GM12878 (cell line): ENCODE measurements around the gene PHLPP1. TPM values are rescaled to one million over a fixed set of nuclear protein-coding genes. Genes with fewer than 3 reads are reported as not detected.

Experiments used
- ATAC-seq: fragments of 200-7000 bp; cut with Tn5 transposase; 3 replicates; pipeline ENCODE4 v1.9.1; 2020; ENCODE audit warnings: mild to moderate bottlenecking, moderate library complexity
- BruUV-seq: library from RNA; stranded (reverse); fragments of 400-500 nt; replicated peaks from 2 replicates; lab custom pipeline; 2021; lab: Mats Ljungman, UMichigan
- CTCF ChIA-PET: fragments of 300-600 bp; sonication (Branson Sonifier 250); formaldehyde crosslinking; extraction: SDS; loops from one replicate; lab custom pipeline; 2021; ENCODE audit warnings: inconsistent platforms; lab: Yijun Ruan, JAX
- POLR2A ChIA-PET: fragments of 350-600 bp; formaldehyde crosslinking; extraction: SDS; loops from one replicate; lab custom pipeline; 2021; ENCODE audit warnings: inconsistent platforms; lab: Charles Lee
- RAD21 ChIA-PET: fragments of 300-600 bp; sonication (Branson Sonifier 250); formaldehyde crosslinking; loops from one replicate; lab custom pipeline; 2023; ENCODE audit warnings: antibody characterized with exemption; ENCODE audit not compliant: unreplicated experiment; lab: Charles Lee
- SMC1A ChIA-PET: fragments of 300-600 bp; sonication (Branson Sonifier 250); formaldehyde crosslinking; loops from one replicate; lab custom pipeline; 2023; ENCODE audit not compliant: unreplicated experiment, uncharacterized antibody; lab: Charles Lee
- DNase-seq: peaks from one replicate; pipeline ENCODE4 v3.0.0-alpha.2; 2011; ENCODE audit warnings: low read depth, low spot score
- FAIRE-seq: peaks from 3 replicates; lab custom pipeline; 2011; peaks lifted over from hg19 to GRCh38; lab: Jason Lieb, UNC
- H2AFZ ChIP-seq: 2 replicates; pipeline ENCODE4 v1.6.0; 2011; ENCODE audit warnings: low read depth, low read length, control low read depth; ENCODE audit not compliant: control insufficient read depth
- H3K27ac ChIP-seq: 2 replicates; pipeline ENCODE4 v1.5.1; 2011; ENCODE audit warnings: control low read depth; ENCODE audit not compliant: control insufficient read depth, insufficient read depth
- H3K27me3 ChIP-seq, 2 experiments: replicated peaks in 1 of 2; 2 replicates each; pipeline versions ENCODE4 v1.6.0 to v1.6.1; 2011; ENCODE audit warnings: low read length in 1 of 2; ENCODE audit not compliant: control insufficient read depth in 2 of 2, insufficient read depth in 2 of 2
- H3K36me3 ChIP-seq, 2 experiments: 2 replicates each; pipeline ENCODE4 v1.5.1; 2011; ENCODE audit warnings: low read length in 1 of 2; ENCODE audit not compliant: control insufficient read depth in 2 of 2, insufficient read depth in 2 of 2
- H3K4me1 ChIP-seq: 2 replicates; pipeline ENCODE4 v1.6.1; 2011; ENCODE audit warnings: mild to moderate bottlenecking, low read length, moderate library complexity, mixed read lengths; ENCODE audit not compliant: control insufficient read depth, insufficient read depth
- H3K4me2 ChIP-seq: 2 replicates; pipeline ENCODE4 v1.6.0; 2011; ENCODE audit warnings: control low read depth; ENCODE audit not compliant: control insufficient read depth, insufficient read depth
- H3K4me3 ChIP-seq: fragments of 200-600 bp; sonication (generic); 2 replicates; pipeline ENCODE4 v1.5.1; 2016
- H3K79me2 ChIP-seq: 2 replicates; pipeline ENCODE4 v1.6.0; 2011; ENCODE audit warnings: low read length; ENCODE audit not compliant: control insufficient read depth, insufficient read depth
- H3K9ac ChIP-seq: 2 replicates; pipeline ENCODE4 v1.8.0; 2011; ENCODE audit warnings: low read length, control low read depth, mixed read lengths; ENCODE audit not compliant: control insufficient read depth, insufficient read depth
- H3K9me3 ChIP-seq: replicated peaks from 3 replicates; pipeline ENCODE4 v1.5.1; 2011; ENCODE audit warnings: mild to moderate bottlenecking, low read length; ENCODE audit not compliant: control insufficient read depth, insufficient read depth
- H4K20me1 ChIP-seq: 2 replicates; pipeline ENCODE4 v1.6.0; 2011; ENCODE audit not compliant: control insufficient read depth, insufficient read depth
- HDAC6 ChIP-seq: fragments of 200-600 bp; sonication (generic); IDR thresholded peaks from one replicate; pipeline ENCODE4 v1.8.0; 2017; ENCODE audit warnings: antibody characterized with exemption; ENCODE audit not compliant: unreplicated experiment
- IRF4 ChIP-seq: IDR thresholded peaks from 2 replicates; pipeline ENCODE4 v1.6.1; 2011; ENCODE audit warnings: low read depth, low read length
- NRF1 ChIP-seq: conservative IDR thresholded peaks from 2 replicates; pipeline ENCODE4 v1.6.1; 2011; ENCODE audit warnings: mild to moderate bottlenecking, low read depth, low read length, improper control_type of control experiment
- PAX8 ChIP-seq: fragments of 450-650 bp; IDR thresholded peaks from 2 replicates; pipeline ENCODE4 v1.6.1; 2017; ENCODE audit warnings: mild to moderate bottlenecking, moderate library complexity
- POLR2AphosphoS2 ChIP-seq: IDR thresholded peaks from 2 replicates; pipeline ENCODE4 v1.6.1; 2011; ENCODE audit warnings: low read depth, mild to moderate bottlenecking, low read length, improper control_type of control experiment, moderate library complexity
- SIX5 ChIP-seq: IDR thresholded peaks from 2 replicates; pipeline ENCODE4 v1.6.1; 2011; ENCODE audit warnings: mild to moderate bottlenecking, low read depth, low read length, moderate library complexity; ENCODE audit not compliant: severe bottlenecking
- SMAD5 ChIP-seq: IDR thresholded peaks from 2 replicates; pipeline ENCODE4 v1.6.1; 2016; ENCODE audit warnings: antibody characterized with exemption, low read depth
- SPI1 ChIP-seq: IDR thresholded peaks from 2 replicates; pipeline ENCODE4 v1.6.1; 2011; ENCODE audit warnings: low read depth, mild to moderate bottlenecking, low read length, moderate library complexity, borderline replicate concordance; ENCODE audit not compliant: insufficient read depth
- WRNIP1 ChIP-seq: IDR thresholded peaks from 2 replicates; pipeline ENCODE4 v1.6.1; 2011; ENCODE audit warnings: low read depth, low read length, improper control_type of control experiment, borderline replicate concordance
- WGBS: methylation state at CpG from one replicate; pipeline ENCODE4 v1.1.6; 2016; ENCODE audit warnings: low lambda C conversion rate; ENCODE audit not compliant: insufficient replicate concordance, insufficient coverage; ENCODE audit errors: missing lambda C conversion rate; 5-methylcytosine and 5-hydroxymethylcytosine counted together
- in situ Hi-C: fragments of 300-500 bp; cut with MboI; formaldehyde crosslinking; loops from 9 replicates; pipeline ENCODE4 v1.14.3; 2018; ENCODE audit warnings: mixed read lengths
- intact Hi-C: fragments of 100-400 bp; cut with micrococcal nuclease; formaldehyde crosslinking; loops from one replicate; pipeline ENCODE4 v1.14.2; 2022; ENCODE audit not compliant: unreplicated experiment
- polyA plus RNA-seq, 11 experiments: library from polyadenylated mRNA; depleted of rRNA in 4 of 11; unstranded in 6 of 11; stranded (reverse) in 5 of 11; fragments of >200 nt; fragmentation: Nextera tagmentation in 4 of 11; fragmentation: Illumina TruSeq in 1 of 11; extraction: Ambion mirVana in 4 of 11; extraction: Trizol in 1 of 11; gene quantifications; 1 replicate in 1 of 11; 2 replicates in 10 of 11; pipeline versions ENCODE4 v1.2.1 to v1.2.3, GENCODE V29; 2011 to 2016; ENCODE audit warnings: inconsistent platforms in 2 of 11, missing spikeins in 2 of 11, low read depth in 1 of 11
- total RNA-seq, 4 experiments: library from RNA; depleted of rRNA in 3 of 4; stranded (reverse); fragments of >200 nt in 3 of 4; fragmentation: Illumina TruSeq in 1 of 4; extraction: Trizol in 1 of 4; gene quantifications; 2 replicates each; pipeline versions ENCODE4 v1.2.1 to v1.2.3, GENCODE V29; 2013 to 2021
- TF ChIP-seq, protein P1 (sequence below): fragments of 150-350 bp; IDR thresholded peaks from 2 replicates; pipeline ENCODE4 v1.6.1; 2014; ENCODE audit warnings: mild to moderate bottlenecking, low read depth, low read length
- TF ChIP-seq, protein P2 (sequence below): IDR thresholded peaks from 2 replicates; pipeline ENCODE4 v1.6.1; 2011; ENCODE audit warnings: mild to moderate bottlenecking, low read depth, low read length, moderate library complexity; ENCODE audit not compliant: insufficient replicate concordance
- TF ChIP-seq, protein P3 (sequence below): fragments of 450-650 bp; formaldehyde crosslinking; IDR thresholded peaks from 2 replicates; pipeline ENCODE4 v1.4.0; 2020; ENCODE audit warnings: mild to moderate bottlenecking, moderate library complexity
- TF ChIP-seq, protein P4 (sequence below): IDR thresholded peaks from 2 replicates; pipeline ENCODE4 v1.6.1; 2012; ENCODE audit warnings: low read length, inconsistent platforms

The PHLPP1 gene
- total and polyA plus RNA-seq, 10 of the 15 experiments (the other 5 are each of a cell fraction or from before 2014, with no cell fraction given) = 0.42 to 7.0 (median 1.9) TPM

DNA sequence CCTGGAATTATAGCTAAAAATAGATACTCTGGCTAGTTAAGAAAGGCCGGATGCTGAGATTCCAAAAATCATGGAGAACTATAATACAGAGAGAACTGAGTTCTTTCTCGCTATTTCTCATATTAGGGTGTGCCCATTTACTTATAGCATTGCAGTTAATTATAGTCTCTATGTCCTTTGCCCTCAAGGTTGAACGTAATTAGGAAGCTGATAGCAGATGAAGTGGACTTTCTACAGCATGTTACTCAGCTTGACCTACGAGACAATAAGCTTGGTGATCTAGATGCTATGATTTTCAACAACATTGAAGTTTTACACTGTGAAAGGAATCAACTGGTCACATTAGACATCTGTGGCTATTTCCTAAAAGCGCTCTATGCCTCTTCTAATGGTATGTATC, 187.4 kb downstream of the PHLPP1 start:
- in situ Hi-C loops (no loop called here), intact Hi-C loops (no loop called here)
- Histone ChIP-seq H3K9ac (no peak overlapping the region), H3K9me3 (no peaks in the 10 kb centered on the region), H3K4me2 (no peak overlapping the region), H3K4me3 (no peak overlapping the region), H3K36me3 (peaks cover 0 to 1% of the 10 kb centered on the region in 2 experiments; a peak in 2 of 4 replicates), H2AFZ (no peak overlapping the region), H3K4me1 (no peaks in the 10 kb centered on the region), H3K79me2 (no peaks in the 10 kb centered on the region), H3K27ac (no peak overlapping the region), H3K27me3 (no peaks in the 10 kb centered on the region)
- 58% methylated on average over 5 of the region's 5 CpGs for WGBS
- ChIA-PET CTCF (interaction anchor here (1.1 kb wide), 1 partner anchor 185 kb away, joined by 3 read pairs; no protein-coding TSS in a partner anchor), RAD21 (no interaction called here), SMC1A (no interaction called here), POLR2A (no interaction called here)
- FAIRE-seq (no peak), ATAC-seq (no peak)
- TF ChIP-seq, protein P1, sequence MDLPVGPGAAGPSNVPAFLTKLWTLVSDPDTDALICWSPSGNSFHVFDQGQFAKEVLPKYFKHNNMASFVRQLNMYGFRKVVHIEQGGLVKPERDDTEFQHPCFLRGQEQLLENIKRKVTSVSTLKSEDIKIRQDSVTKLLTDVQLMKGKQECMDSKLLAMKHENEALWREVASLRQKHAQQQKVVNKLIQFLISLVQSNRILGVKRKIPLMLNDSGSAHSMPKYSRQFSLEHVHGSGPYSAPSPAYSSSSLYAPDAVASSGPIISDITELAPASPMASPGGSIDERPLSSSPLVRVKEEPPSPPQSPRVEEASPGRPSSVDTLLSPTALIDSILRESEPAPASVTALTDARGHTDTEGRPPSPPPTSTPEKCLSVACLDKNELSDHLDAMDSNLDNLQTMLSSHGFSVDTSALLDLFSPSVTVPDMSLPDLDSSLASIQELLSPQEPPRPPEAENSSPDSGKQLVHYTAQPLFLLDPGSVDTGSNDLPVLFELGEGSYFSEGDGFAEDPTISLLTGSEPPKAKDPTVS = no peak
- TF ChIP-seq, protein P2, sequence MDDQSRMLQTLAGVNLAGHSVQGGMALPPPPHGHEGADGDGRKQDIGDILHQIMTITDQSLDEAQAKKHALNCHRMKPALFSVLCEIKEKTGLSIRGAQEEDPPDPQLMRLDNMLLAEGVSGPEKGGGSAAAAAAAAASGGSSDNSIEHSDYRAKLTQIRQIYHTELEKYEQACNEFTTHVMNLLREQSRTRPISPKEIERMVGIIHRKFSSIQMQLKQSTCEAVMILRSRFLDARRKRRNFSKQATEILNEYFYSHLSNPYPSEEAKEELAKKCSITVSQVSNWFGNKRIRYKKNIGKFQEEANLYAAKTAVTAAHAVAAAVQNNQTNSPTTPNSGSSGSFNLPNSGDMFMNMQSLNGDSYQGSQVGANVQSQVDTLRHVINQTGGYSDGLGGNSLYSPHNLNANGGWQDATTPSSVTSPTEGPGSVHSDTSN = no peak
- TF ChIP-seq SIX5 (no peak), PAX8 (no peak), SMAD5 (no peak), SPI1 (no peak), WRNIP1 (no peak), POLR2AphosphoS2 (no peak), IRF4 (no peak), NRF1 (no peak), HDAC6 (no peak)
- TF ChIP-seq, protein P3, sequence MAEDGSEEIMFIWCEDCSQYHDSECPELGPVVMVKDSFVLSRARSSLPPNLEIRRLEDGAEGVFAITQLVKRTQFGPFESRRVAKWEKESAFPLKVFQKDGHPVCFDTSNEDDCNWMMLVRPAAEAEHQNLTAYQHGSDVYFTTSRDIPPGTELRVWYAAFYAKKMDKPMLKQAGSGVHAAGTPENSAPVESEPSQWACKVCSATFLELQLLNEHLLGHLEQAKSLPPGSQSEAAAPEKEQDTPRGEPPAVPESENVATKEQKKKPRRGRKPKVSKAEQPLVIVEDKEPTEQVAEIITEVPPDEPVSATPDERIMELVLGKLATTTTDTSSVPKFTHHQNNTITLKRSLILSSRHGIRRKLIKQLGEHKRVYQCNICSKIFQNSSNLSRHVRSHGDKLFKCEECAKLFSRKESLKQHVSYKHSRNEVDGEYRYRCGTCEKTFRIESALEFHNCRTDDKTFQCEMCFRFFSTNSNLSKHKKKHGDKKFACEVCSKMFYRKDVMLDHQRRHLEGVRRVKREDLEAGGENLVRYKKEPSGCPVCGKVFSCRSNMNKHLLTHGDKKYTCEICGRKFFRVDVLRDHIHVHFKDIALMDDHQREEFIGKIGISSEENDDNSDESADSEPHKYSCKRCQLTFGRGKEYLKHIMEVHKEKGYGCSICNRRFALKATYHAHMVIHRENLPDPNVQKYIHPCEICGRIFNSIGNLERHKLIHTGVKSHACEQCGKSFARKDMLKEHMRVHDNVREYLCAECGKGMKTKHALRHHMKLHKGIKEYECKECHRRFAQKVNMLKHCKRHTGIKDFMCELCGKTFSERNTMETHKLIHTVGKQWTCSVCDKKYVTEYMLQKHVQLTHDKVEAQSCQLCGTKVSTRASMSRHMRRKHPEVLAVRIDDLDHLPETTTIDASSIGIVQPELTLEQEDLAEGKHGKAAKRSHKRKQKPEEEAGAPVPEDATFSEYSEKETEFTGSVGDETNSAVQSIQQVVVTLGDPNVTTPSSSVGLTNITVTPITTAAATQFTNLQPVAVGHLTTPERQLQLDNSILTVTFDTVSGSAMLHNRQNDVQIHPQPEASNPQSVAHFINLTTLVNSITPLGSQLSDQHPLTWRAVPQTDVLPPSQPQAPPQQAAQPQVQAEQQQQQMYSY (CRISPR knock-in tag) = no peak
- TF ChIP-seq, protein P4, sequence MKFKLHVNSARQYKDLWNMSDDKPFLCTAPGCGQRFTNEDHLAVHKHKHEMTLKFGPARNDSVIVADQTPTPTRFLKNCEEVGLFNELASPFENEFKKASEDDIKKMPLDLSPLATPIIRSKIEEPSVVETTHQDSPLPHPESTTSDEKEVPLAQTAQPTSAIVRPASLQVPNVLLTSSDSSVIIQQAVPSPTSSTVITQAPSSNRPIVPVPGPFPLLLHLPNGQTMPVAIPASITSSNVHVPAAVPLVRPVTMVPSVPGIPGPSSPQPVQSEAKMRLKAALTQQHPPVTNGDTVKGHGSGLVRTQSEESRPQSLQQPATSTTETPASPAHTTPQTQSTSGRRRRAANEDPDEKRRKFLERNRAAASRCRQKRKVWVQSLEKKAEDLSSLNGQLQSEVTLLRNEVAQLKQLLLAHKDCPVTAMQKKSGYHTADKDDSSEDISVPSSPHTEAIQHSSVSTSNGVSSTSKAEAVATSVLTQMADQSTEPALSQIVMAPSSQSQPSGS = no peak
- TF ChIP-seq, all 136 proteins: peak for 0
- BruUV-seq = no TSS peak
- DNase-seq = no peak
- H4K20me1 ChIP-seq = no peaks in the 10 kb centered on the region
